Gastroesophageal sphincter (tissue), 4 donors: ENCODE data around the gene ZFAND6. TPM values are rescaled to one million over a fixed set of nuclear protein-coding genes. Genes with fewer than 3 reads are reported as not detected.

Experiments
- ATAC-seq: fragments of 150-250 bp; one replicate; pipeline ENCODE4 v1.9.1; 2016; ENCODE audit warnings: mild to moderate bottlenecking, moderate library complexity
- H3K27ac ChIP-seq, 4 donors: fragments of 200-600 bp; sonication (generic) in 3 of 4; 1 replicate in 3 of 4; 2 replicates in 1 of 4; pipeline ENCODE4 v1.5.1; 2016 to 2019
- H3K27me3 ChIP-seq: fragments of 200-600 bp; sonication (generic); one replicate; pipeline ENCODE4 v1.5.1; 2019
- H3K36me3 ChIP-seq, 2 donors: fragments of 200-600 bp; sonication (generic); one replicate each; pipeline ENCODE4 v1.5.1; 2019; ENCODE audit warnings: control low read depth in 1 of 2
- H3K4me1 ChIP-seq, 3 donors: fragments of 200-600 bp; sonication (generic); 1 replicate in 2 of 3; 2 replicates in 1 of 3; pipeline ENCODE4 v1.5.1; 2016 to 2019; ENCODE audit warnings: control low read depth in 2 of 3
- H3K4me3 ChIP-seq, 2 donors: fragments of 200-600 bp; sonication (generic); one replicate each; pipeline ENCODE4 v1.5.1; 2019; ENCODE audit warnings: mild to moderate bottlenecking in 1 of 2, moderate library complexity in 1 of 2
- H3K9me3 ChIP-seq, 3 donors: fragments of 200-600 bp; sonication (generic); one replicate each; pipeline ENCODE4 v1.5.1; 2017 to 2019; ENCODE audit warnings: control low read depth in 2 of 3
- CTCF ChIP-seq, 4 experiments: fragments of 200-600 bp in 2 of 4; fragments of 450-650 bp in 2 of 4; sonication (generic) in 1 of 4; IDR thresholded peaks; one replicate each; pipeline ENCODE4 v1.5.1; 2017 to 2019; ENCODE audit warnings: antibody characterized with exemption in 4 of 4, mild to moderate bottlenecking in 2 of 4, moderate library complexity in 2 of 4
- EP300 ChIP-seq: sonication (generic); formaldehyde crosslinking; IDR thresholded peaks from one replicate; pipeline ENCODE4 v1.6.1; 2017; ENCODE audit warnings: antibody characterized with exemption, mild to moderate bottlenecking
- POLR2A ChIP-seq, 2 donors: fragments of 450-650 bp; IDR thresholded peaks; one replicate each; pipeline ENCODE4 v1.6.1; 2017; ENCODE audit warnings: antibody characterized with exemption in 2 of 2, mild to moderate bottlenecking in 2 of 2, moderate library complexity in 1 of 2
- POLR2AphosphoS5 ChIP-seq: sonication (generic); formaldehyde crosslinking; IDR thresholded peaks from one replicate; pipeline ENCODE4 v1.6.1; 2017; ENCODE audit warnings: antibody characterized with exemption
- WGBS, 2 donors: methylation state at CpG; one replicate each; pipeline ENCODE4 v1.1.5; 2018; ENCODE audit warnings: low coverage in 1 of 2; 5-methylcytosine and 5-hydroxymethylcytosine counted together
- total RNA-seq, 4 donors: library from RNA; depleted of rRNA; stranded (reverse); fragments of >200 nt; gene quantifications; one replicate each; pipeline ENCODE4 v1.1.0, GENCODE V29; 2016

Gene ZFAND6
- total RNA-seq, 4 donors from 2014 or later = 95.6 to 137 (median 131) TPM

GRCh38 chr15:80066912-80067311 lies 7.4 kb downstream of the ZFAND6 start:
- TF ChIP-seq POLR2A (IDR thresholded peaks at IDR 0.05) = no peak
- no peak for TF ChIP-seq EP300
- no peak for TF ChIP-seq CTCF (IDR thresholded peaks at IDR 0.05)
- no peak for TF ChIP-seq POLR2AphosphoS5
- H3K4me3 ChIP-seq = no peak overlapping the region

GRCh38 chr15:80068578-80068977 lies 9.1 kb downstream of the ZFAND6 start:
- ATAC-seq = no peak
- peaks cover 7 to 53% (median 8%) of the 10 kb centered on the region in 3 donors for H3K4me1 ChIP-seq
- 48 to 59% methylated on average over 5 to 6 of the region's 11 CpGs for WGBS, 2 donors
- no peaks in the 10 kb centered on the region for H3K9me3 ChIP-seq
- no peak overlapping the region for H3K27ac ChIP-seq
- TF ChIP-seq EP300 = no peak
- no peak for TF ChIP-seq CTCF (IDR thresholded peaks at IDR 0.05)
- no peak for TF ChIP-seq POLR2AphosphoS5
- TF ChIP-seq POLR2A (IDR thresholded peaks at IDR 0.05) = no peak
- no peak overlapping the region for H3K4me3 ChIP-seq
- no peaks in the 10 kb centered on the region for H3K27me3 ChIP-seq
- H3K36me3 ChIP-seq = no peaks in the 10 kb centered on the region

More at GRCh38 chr15:80066912-80067311, 7.4 kb downstream of the ZFAND6 start:
- ATAC-seq = no peak
- peaks cover 3 to 46% (median 4%) of the 10 kb centered on the region in 3 donors for H3K4me1 ChIP-seq
- H3K27me3 ChIP-seq = no peaks in the 10 kb centered on the region
- no peaks in the 10 kb centered on the region for H3K36me3 ChIP-seq
- H3K9me3 ChIP-seq = no peaks in the 10 kb centered on the region
- H3K27ac ChIP-seq = no peak overlapping the region

GRCh38 chr15:80070840-80071239 lies 11.4 kb downstream of the ZFAND6 start:
- H3K4me1 ChIP-seq = peaks cover 9 to 69% (median 14%) of the 10 kb centered on the region in 3 donors
- TF ChIP-seq POLR2A (IDR thresholded peaks at IDR 0.05) (no peak), POLR2AphosphoS5 (no peak), EP300 (no peak), CTCF (IDR thresholded peaks at IDR 0.05) (no peak)
- H3K4me3 ChIP-seq = no peak overlapping the region
- H3K9me3 ChIP-seq = no peaks in the 10 kb centered on the region
- H3K36me3 ChIP-seq = no peaks in the 10 kb centered on the region
- no peak overlapping the region for H3K27ac ChIP-seq
- H3K27me3 ChIP-seq = no peaks in the 10 kb centered on the region
- ATAC-seq = no peak

GRCh38 chr15:80071652-80072051 lies 12.2 kb downstream of the ZFAND6 start:
- no peaks in the 10 kb centered on the region for H3K36me3 ChIP-seq
- peak overlapping the region in 1 of 2 donors; percentile 14 for H3K4me3 ChIP-seq
- TF ChIP-seq POLR2A (IDR thresholded peaks at IDR 0.05) (no peak), POLR2AphosphoS5 (no peak), CTCF (IDR thresholded peaks at IDR 0.05) (no peak), EP300 (no peak)
- no peaks in the 10 kb centered on the region for H3K27me3 ChIP-seq
- ATAC-seq = no peak
- peaks cover 11 to 77% (median 19%) of the 10 kb centered on the region in 3 donors for H3K4me1 ChIP-seq
- H3K27ac ChIP-seq = no peak overlapping the region
- H3K9me3 ChIP-seq = no peaks in the 10 kb centered on the region

- no peaks in the 10 kb centered on the region for H3K9me3 ChIP-seq
- peak overlapping the region in 1 of 4 donors; percentile 43 for H3K27ac ChIP-seq
- no peaks in the 10 kb centered on the region for H3K27me3 ChIP-seq
- WGBS, 2 donors = 0% methylated on average over 1 of the region's 1 CpG
- TF ChIP-seq POLR2A (IDR thresholded peaks at IDR 0.05) = no peak
- TF ChIP-seq CTCF (IDR thresholded peaks at IDR 0.05) = no peak
- TF ChIP-seq POLR2AphosphoS5 = no peak
- no peak for TF ChIP-seq EP300
- peak; percentile 91 for ATAC-seq
- H3K36me3 ChIP-seq = no peaks in the 10 kb centered on the region
- H3K4me1 ChIP-seq = peaks cover 11 to 85% (median 19%) of the 10 kb centered on the region in 3 donors
- H3K4me3 ChIP-seq = peak overlapping the region; percentile 27 to 32
These were observed 13.0 kb downstream of the ZFAND6 start for GRCh38 chr15:80072285-80072994.
